Mammary epithelial cell (primary cell): ENCODE results near the gene BTF3L4.

ENCODE experiments used
- CTCF ChIP-seq, 2 donors: IDR thresholded peaks in 1 of 2; conservative IDR thresholded peaks in 1 of 2; 2 replicates each; pipeline ENCODE4 v1.5.1; 2011 to 2012; ENCODE audit warnings: inconsistent platforms in 2 of 2, low read length in 2 of 2, mild to moderate bottlenecking in 2 of 2, control low read depth in 1 of 2, low read depth in 1 of 2; ENCODE audit not compliant: insufficient read depth in 1 of 2; ENCODE audit errors: extremely low read depth in 1 of 2
- EZH2 ChIP-seq: IDR thresholded peaks from 2 replicates; pipeline ENCODE4 v1.6.1; 2012; ENCODE audit warnings: low read length, inconsistent platforms, borderline replicate concordance

- TF ChIP-seq CTCF (conservative IDR thresholded peaks at IDR 0.05 in 1 of 2, IDR thresholded peaks at IDR 0.05 in 1 of 2; ENCODE audit: extremely low read depth in 1 of 2, insufficient read depth in 1 of 2, low read depth in 1 of 2, low read length in 2 of 2) (no peak), EZH2 (no peak)
Measured at GRCh38 chr1:52032124-52032784, 23.8 kb upstream of the BTF3L4 start.
